ENCODE results near the gene DTNB. TPM values are rescaled to one million over a fixed set of nuclear protein-coding genes. Genes with fewer than 3 reads are reported as not detected.

DTNB gene
- polyA plus RNA-seq, 1 of the 3 experiments (the other 2 are of a cell fraction), result 15.3 TPM

DNA sequence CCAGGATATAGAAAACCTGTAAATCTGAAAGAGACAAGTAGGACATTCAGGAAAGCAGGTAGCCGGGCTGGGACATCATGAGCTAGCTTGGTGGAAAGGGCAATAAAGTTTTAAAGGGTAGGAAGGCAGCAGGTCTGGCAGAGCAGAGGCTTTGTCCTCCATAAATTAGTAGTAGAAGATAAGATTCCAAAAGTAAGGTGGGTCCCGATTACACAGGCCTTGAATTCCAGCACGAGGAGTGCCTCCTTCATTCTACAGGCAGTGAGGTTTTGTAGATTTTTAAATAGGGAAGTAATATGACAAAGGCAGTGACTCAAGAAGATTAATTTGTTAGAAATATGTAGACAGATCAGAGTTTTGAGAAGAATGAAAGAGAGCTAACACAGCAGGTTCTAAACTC, 160.7 kb downstream of the DTNB start:
- H3K36me3 ChIP-seq (replicated peaks in 1 of 2; ENCODE audit: control insufficient read depth in 1 of 2, insufficient read depth in 2 of 2, low read length in 1 of 2), result peaks cover 0 to 4% of the 10 kb centered on the region in 2 experiments
- no peak overlapping the region for H3K9ac ChIP-seq
- no peaks in the 10 kb centered on the region for H3K9me2 ChIP-seq
- H3K4me3 ChIP-seq (ENCODE audit: low read depth in 2 of 2, low read length in 1 of 2), result no peak overlapping the region
- H3K27me3 ChIP-seq (ENCODE audit: insufficient read depth), result no peaks in the 10 kb centered on the region
- H4K20me1 ChIP-seq (ENCODE audit: insufficient read depth), result no peaks in the 10 kb centered on the region
- no peak overlapping the region for H3K4me2 ChIP-seq
- TF ChIP-seq TAF1 (IDR thresholded peaks at IDR 0.05; ENCODE audit: borderline replicate concordance, low read depth, low read length) (no peak), SMC3 (IDR thresholded peaks at IDR 0.05; ENCODE audit: low read depth, low read length) (no peak)
- WGBS (ENCODE audit: low lambda C conversion rate), result 85% methylated on average over 3 of the region's 3 CpGs
- H3K9me3 ChIP-seq, result no peaks in the 10 kb centered on the region
- POLR2A ChIA-PET, result no interaction called here
- peaks cover 0 to 8% of the 10 kb centered on the region in 2 experiments; a peak in 3 of 4 replicates for H3K4me1 ChIP-seq (ENCODE audit: control insufficient read depth in 1 of 2, insufficient read depth in 2 of 2, low read depth in 1 of 2, low read length in 1 of 2)
- no peak overlapping the region for H2AFZ ChIP-seq (ENCODE audit: low read depth)
- peaks cover 11% of the 10 kb centered on the region for H3F3A ChIP-seq (replicated peaks; ENCODE audit: insufficient read depth)
- H3K27ac ChIP-seq (ENCODE audit: low read depth in 2 of 2, low read length in 1 of 2), result no peak overlapping the region
- no peaks in the 10 kb centered on the region for H3K79me2 ChIP-seq (ENCODE audit: insufficient read depth)
- CTCF ChIA-PET, result interaction anchor here (1.7 kb wide), 1 partner anchor 284 kb away, joined by 5 read pairs; no protein-coding TSS in a partner anchor
- DNase-seq, result no peak

DNA sequence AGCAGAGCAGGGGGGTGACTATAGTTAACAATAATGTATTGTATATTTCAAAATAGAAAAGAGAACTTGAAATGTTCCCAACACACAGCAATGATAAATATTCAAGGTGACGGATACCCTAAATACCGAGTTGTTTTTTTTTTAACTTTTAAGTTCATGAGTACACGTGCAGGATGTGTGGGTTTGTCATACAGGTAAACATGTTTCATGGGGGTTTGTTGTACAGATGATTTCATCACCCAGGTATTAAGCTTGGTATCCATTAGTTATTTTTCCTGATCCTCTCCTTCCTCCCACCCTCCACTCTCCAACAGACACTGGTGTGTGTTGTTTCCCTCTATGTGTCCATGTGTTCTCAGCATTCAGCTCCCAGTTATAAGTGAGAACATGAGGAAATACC, 167.2 kb downstream of the DTNB start:
- no peaks in the 10 kb centered on the region for H3K9me2 ChIP-seq
- no peak for DNase-seq
- TF ChIP-seq GATA2 (CRISPR knock-in tag; IDR thresholded peaks at IDR 0.05), result no peak
- TF ChIP-seq YY1 (IDR thresholded peaks at IDR 0.05; ENCODE audit: low read depth), result no peak
- no peak for TF ChIP-seq SIN3A (IDR thresholded peaks at IDR 0.05; ENCODE audit: borderline replicate concordance, low read depth, low read length)
- TF ChIP-seq, protein P1, sequence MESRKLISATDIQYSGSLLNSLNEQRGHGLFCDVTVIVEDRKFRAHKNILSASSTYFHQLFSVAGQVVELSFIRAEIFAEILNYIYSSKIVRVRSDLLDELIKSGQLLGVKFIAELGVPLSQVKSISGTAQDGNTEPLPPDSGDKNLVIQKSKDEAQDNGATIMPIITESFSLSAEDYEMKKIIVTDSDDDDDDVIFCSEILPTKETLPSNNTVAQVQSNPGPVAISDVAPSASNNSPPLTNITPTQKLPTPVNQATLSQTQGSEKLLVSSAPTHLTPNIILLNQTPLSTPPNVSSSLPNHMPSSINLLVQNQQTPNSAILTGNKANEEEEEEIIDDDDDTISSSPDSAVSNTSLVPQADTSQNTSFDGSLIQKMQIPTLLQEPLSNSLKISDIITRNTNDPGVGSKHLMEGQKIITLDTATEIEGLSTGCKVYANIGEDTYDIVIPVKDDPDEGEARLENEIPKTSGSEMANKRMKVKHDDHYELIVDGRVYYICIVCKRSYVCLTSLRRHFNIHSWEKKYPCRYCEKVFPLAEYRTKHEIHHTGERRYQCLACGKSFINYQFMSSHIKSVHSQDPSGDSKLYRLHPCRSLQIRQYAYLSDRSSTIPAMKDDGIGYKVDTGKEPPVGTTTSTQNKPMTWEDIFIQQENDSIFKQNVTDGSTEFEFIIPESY (IDR thresholded peaks at IDR 0.05; ENCODE audit: borderline replicate concordance, low read depth), result no peak
- TF ChIP-seq, protein P2, sequence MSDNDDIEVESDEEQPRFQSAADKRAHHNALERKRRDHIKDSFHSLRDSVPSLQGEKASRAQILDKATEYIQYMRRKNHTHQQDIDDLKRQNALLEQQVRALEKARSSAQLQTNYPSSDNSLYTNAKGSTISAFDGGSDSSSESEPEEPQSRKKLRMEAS (IDR thresholded peaks at IDR 0.05; ENCODE audit: low read depth), result no peak
- no peak for TF ChIP-seq RXRA (IDR thresholded peaks at IDR 0.05; ENCODE audit: borderline replicate concordance, low read depth)
- no peak for TF ChIP-seq TCF12 (IDR thresholded peaks at IDR 0.05)
- TF ChIP-seq EZH2phosphoT487 (IDR thresholded peaks at IDR 0.05; ENCODE audit: borderline replicate concordance, low read depth), result no peak
- no peaks in the 10 kb centered on the region for H4K20me1 ChIP-seq (ENCODE audit: insufficient read depth)
- H3K4me2 ChIP-seq, result no peak overlapping the region
- 93% methylated on average over 3 of the region's 3 CpGs for WGBS (ENCODE audit: low lambda C conversion rate)
- H3K4me3 ChIP-seq (ENCODE audit: low read depth in 2 of 2, low read length in 1 of 2), result no peak overlapping the region
- H3K9me3 ChIP-seq, result no peaks in the 10 kb centered on the region
- H3F3A ChIP-seq (replicated peaks; ENCODE audit: insufficient read depth), result no peaks in the 10 kb centered on the region
- no peak overlapping the region for H3K9ac ChIP-seq
- H3K27ac ChIP-seq (ENCODE audit: low read depth in 2 of 2, low read length in 1 of 2), result no peak overlapping the region
- H3K4me1 ChIP-seq (ENCODE audit: control insufficient read depth in 1 of 2, insufficient read depth in 2 of 2, low read depth in 1 of 2, low read length in 1 of 2), result no peaks in the 10 kb centered on the region
- no peaks in the 10 kb centered on the region for H3K36me3 ChIP-seq (replicated peaks in 1 of 2; ENCODE audit: control insufficient read depth in 1 of 2, insufficient read depth in 2 of 2, low read length in 1 of 2)
- POLR2A ChIA-PET, result no interaction called here
- CTCF ChIA-PET, result interaction anchor here (1.0 kb wide), 1 partner anchor 164 kb away, joined by 5 read pairs; the partner anchor contains the start of gene DNMT3A
- H3K27me3 ChIP-seq (ENCODE audit: insufficient read depth), result no peaks in the 10 kb centered on the region
- H2AFZ ChIP-seq (ENCODE audit: low read depth), result no peak overlapping the region
- no peaks in the 10 kb centered on the region for H3K79me2 ChIP-seq (ENCODE audit: insufficient read depth)

All from SK-N-SH (cell line).